Suppressor macrophage treated with lipopolysaccharide for 1 hour (primary cell): ENCODE data around the gene HOXC4.

Experiments used
- DNase-seq, 3 donors: peaks; one replicate each; pipeline ENCODE4 v3.0.0-alpha.2; 2020 to 2022

Gene HOXC4

GRCh38 chr12:54016051-54016450, 37.6 kb upstream of the HOXC4 start:
- no peak for DNase-seq

DNA sequence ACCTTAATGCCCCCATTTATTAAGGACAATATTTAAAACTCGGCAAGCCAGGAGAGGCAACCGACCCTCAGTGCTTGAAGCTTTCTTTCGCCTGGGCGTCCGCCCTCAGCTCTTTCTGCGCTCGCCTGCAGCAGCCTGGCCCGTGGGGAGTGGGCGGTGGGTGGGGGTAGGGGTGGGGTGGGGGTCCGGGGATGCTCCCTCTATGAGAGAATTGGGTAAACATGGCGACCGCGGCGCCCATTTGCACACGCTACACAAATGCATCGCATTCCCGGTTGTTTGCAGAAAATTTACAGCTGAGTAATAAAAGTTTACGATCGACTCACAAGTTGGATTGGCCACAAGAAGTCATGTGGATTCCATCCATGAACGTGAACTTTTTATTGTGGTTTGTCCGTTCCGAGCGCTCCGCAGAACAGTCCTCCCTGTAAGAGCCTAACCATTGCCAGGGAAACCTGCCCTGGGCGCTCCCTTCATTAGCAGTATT, 37.1 kb upstream of the HOXC4 start:
- no peak for DNase-seq

DNA sequence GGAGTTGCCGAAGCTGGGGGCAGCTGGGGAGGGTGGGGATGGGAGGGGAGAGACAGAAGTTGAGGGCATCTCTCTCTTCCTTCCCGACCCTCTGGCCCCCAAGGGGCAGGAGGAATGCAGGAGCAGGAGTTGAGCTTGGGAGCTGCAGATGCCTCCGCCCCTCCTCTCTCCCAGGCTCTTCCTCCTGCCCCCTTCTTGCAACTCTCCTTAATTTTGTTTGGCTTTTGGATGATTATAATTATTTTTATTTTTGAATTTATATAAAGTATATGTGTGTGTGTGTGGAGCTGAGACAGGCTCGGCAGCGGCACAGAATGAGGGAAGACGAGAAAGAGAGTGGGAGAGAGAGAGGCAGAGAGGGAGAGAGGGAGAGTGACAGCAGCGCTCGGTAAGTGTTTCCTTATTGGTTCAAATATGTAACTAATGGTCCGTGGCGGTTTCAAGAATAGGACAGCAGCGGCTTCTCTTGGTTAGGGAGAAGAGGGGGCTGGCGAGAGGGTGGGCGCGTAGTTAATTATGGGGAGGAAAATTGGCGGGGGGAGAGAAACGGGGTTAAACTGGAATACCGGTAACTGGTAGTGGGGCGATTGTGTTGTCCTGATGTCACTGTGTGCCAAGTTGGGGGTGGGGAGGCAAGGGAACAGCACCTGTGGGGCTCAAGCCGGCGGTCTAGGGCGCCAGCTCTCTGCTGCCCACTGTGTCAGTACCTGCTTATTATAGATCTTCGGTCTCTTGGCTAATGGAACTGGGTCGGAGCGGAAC, 36.4 kb upstream of the HOXC4 start:
- DNase-seq = no peak

GRCh38 chr12:54017878-54018467, 35.7 kb upstream of the HOXC4 start:
- peak in 1 of 3 donors; percentile 58 for DNase-seq

- no peak for DNase-seq
These were observed 35.1 kb upstream of the HOXC4 start for GRCh38 chr12:54018468-54018984.

GRCh38 chr12:54019091-54019811, 34.4 kb upstream of the HOXC4 start:
- no peak for DNase-seq

GRCh38 chr12:54019924-54020590, 33.6 kb upstream of the HOXC4 start:
- DNase-seq = no peak

DNA sequence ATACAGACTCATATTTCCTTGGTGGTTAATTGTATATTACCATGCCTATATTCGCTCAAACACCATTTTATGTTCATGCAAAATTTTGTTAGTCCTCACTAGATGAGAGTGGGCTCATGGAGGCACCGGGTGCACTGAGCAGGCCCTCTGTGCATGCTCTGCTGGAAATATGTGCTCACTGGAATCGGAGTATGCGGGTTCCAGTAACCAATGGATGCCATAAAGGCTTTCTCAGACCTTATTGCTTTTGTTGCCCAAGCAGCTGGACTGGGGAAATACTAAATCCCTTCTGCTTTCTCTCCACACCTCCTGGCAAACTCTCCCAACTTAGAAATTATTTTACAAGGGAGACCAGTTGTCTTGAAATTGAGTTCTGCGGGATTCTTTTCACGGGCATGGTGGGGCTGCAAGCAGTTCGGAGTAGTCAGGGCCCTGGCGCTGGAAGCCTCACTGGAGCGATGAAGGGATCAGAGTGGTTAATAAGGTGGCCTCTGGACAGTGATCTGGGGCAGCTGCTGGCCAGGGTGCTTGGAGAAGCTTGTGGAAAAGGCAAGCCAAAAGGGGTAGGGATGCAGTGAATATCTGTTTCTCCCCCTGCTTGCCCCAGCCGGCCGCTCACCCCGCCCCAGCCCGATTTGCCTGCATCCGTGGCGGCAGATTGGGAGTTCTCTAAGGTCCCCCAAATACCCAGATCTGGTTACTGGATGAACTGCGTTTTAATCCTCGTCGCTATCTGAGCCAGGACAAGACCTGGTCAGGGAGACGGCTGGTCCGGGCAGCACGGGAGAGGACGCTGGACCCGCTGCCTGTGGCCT, 32.8 kb upstream of the HOXC4 start:
- no peak for DNase-seq

DNA sequence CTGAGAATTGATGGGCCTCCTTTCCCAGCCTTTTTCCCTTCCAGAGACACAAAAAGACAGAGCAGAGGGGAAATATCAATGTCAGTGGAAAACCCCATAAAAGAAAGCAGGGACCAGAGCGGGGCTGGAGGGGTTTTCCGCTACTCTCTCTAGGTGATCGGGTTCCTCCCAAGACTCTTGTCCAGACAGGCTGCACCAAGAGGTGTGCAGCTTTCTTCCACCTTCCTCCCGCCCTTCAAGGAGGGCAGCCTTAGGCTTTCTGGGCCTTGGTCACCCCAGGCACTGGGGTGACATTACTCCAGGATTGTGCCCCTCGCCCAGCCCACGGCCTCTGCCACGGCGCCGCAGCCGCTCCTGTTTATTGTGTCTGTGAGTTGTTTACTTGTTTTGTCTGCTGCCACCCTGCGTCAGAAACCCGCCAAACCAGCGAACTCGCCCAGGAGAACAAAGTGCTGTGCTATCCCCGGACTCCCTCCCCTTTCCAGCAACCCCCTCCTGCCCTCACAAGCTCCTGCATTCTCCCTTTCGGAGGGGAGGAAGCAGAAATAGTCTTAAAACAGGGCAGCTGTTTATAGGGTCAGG, 32.1 kb upstream of the HOXC4 start:
- no peak for DNase-seq

GRCh38 chr12:54022960-54023884, 30.4 kb upstream of the HOXC4 start:
- no peak for DNase-seq

DNA sequence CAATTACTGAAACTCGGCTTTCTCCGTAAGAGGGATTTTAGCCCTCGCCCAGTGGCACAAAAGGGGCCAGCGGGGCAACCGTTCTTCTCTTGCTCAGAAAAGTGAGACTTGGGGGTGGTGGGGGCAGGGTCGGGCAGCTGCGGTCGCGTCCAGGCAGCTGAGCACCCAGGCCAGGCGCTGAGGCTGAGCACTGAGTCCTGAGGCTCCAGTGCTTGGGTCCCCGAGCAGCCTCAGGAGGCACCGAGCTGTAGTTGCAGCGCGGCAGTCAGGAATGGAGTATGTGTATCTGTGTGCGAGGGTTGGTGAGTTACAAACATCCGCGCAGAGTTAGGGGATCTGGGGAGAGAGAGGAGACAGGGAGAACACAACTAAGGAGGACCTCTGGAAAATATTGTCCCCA, 29.5 kb upstream of the HOXC4 start:
- no peak for DNase-seq

- no peak for DNase-seq
These were observed 28.9 kb upstream of the HOXC4 start for GRCh38 chr12:54024581-54025305.

DNA sequence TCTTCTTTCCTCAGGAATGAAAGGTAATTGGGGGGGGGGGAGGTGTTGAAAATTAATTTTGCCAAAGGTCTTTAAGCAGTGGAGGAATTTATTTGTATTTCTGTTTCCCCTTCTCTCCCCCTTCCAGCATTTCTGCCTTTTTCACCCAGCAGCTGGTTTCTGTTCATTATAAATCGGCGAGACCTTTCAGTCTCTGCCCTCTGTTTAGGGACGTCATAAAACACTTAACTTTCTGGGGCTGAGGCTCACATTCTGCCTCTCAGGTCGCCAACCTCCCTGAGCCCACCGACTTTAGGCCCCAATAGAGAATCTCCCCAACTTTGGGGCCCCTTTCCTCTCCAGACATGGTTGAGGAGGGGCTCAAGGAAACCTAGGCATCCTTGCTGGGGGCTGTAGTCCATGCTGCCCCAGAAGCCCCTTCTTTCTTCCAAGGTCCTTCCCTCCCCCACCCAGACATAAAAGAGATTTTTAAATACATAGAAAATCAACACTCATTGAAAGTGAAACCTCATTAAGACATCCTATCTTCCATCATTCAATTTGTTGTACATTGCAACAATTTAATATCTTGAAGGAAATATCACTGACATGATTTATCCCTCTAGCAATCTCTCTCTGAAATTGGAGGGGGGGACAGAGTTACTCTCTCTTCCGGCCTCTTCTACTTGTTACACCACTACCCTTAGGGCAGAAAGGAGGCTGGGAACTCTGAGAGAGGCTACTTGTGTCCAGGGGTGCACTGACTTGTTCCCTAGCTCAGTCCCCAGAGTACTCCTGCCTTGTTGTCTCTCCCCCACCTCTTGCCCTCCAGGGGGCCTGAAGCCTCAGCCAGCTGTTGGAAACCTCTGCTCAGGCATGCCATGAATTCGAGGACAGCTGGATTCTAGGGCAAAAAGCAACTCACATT, 27.9 kb upstream of the HOXC4 start:
- no peak for DNase-seq

- no peak for DNase-seq
These were observed 26.8 kb upstream of the HOXC4 start for GRCh38 chr12:54026640-54027441.

DNA sequence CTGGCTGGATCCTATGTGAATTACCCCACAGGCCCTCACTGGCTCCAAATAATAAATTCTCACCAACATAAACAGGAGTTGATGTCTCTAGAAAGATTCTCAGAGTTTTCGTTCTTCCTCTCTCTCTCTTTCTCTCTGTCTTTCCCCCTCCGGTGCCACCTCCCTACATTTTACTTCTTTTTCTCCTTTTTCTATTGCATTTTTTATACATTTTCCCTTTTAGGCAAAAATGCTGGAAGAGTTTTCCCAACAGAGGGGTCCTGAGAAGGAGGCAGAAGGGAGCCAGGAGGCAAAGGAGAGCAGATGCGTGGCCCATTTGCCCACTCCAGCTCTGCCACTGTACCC, 26.2 kb upstream of the HOXC4 start:
- DNase-seq = no peak

DNA sequence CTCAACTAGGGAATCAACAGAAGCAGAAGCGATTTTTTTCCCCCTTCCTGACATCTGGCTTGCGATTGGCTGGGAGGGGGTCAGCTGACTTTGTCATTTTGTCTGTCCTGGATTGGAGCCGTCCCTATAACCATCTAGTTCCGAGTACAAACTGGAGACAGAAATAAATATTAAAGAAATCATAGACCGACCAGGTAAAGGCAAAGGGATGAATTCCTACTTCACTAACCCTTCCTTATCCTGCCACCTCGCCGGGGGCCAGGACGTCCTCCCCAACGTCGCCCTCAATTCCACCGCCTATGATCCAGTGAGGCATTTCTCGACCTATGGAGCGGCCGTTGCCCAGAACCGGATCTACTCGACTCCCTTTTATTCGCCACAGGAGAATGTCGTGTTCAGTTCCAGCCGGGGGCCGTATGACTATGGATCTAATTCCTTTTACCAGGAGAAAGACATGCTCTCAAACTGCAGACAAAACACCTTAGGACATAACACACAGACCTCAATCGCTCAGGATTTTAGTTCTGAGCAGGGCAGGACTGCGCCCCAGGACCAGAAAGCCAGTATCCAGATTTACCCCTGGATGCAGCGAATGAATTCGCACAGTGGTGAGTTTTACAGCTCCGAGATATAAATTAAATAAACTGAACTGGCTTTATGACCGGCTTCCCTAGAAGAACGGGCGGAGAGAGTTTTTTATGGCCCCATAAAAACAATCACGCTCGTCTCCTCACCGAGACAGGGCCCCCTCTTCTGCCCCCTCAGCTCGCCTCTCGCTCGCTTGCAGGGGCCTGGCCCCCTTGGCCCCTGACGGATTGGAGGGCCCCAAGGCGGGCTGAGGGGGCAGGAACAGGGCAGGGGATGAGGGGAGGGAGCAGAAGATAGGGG, 25.1 kb upstream of the HOXC4 start, which contains the start of gene HOXC6:
HOXC6 (plus strand) TSS at position 127 of the 888 bp plus-strand sequence; CDS start at position 209, 82 bp downstream.
- no peak for DNase-seq
